ENCODE measurements around the gene RAPGEF2. TPM values are rescaled to one million over a fixed set of nuclear protein-coding genes. Genes with fewer than 3 reads are reported as not detected.

The RAPGEF2 gene
- total and polyA plus RNA-seq, 9 of the 15 experiments (the other 6 are each of a cell fraction or from before 2014, with no cell fraction given) = 3.1 to 32.6 (median 23.1) TPM

DNA sequence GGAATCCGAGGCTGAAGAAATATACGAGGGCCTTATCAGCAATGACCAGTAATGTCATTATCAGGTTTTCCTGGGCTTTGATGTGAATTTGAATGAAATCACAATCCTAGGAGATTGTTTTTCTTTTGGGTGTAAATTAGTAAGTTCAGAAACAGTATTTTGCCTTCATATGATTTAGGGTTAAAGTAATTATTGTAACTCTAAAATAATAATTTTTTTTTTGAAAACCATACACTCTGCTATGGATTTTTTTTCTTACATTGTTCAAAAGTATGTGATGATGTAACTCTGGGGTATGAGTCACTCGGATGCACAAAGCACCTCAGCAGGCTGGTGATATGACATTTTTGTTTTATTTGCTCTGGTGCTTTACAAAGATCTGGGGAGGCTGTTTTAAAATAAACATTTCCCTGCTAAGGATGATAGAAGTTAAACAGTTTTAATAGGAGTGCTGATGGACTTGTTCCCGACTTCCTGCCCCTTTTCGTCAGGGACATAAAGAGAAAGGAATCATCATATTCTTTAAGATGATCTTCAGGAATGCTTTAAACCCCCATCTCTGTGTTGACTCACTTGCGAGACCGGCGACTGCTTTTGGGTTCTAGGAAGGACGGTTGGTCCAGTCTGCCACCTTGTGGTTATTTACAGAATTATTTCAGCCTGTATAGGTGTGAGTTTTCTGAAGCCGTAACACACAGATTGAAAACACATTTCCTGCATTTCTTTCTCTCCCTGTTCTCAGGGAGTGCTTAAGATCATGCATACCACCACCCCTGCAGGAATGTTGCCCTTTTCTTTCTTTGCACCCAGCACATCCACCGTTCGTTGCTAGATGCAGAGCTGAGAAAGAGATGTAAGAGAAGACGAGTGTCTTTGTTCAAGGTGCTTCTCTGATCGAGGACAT is 72.5 kb downstream of the RAPGEF2 start (continued):
- TF ChIP-seq, protein P1, sequence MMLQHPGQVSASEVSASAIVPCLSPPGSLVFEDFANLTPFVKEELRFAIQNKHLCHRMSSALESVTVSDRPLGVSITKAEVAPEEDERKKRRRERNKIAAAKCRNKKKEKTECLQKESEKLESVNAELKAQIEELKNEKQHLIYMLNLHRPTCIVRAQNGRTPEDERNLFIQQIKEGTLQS (IDR thresholded peaks at IDR 0.05) = peak; percentile 98
- TF ChIP-seq, protein P1 (CRISPR knock-in tag; conservative IDR thresholded peaks at IDR 0.05) = no peak
- TF ChIP-seq SRF (CRISPR knock-in tag; IDR thresholded peaks at IDR 0.05) (no peak), FOXJ2 (tag; IDR thresholded peaks at IDR 0.05) (peak; percentile 73), DNMT1 (IDR thresholded peaks at IDR 0.05) (no peak), SIX5 (IDR thresholded peaks at IDR 0.05; ENCODE audit: borderline replicate concordance in 1 of 2, insufficient read depth in 1 of 2, low read depth in 1 of 2, low read length in 2 of 2) (no peak), POLR2AphosphoS5 (IDR thresholded peaks at IDR 0.05; ENCODE audit: control insufficient read depth, insufficient read depth, low read depth, low read length) (no peak), GABPB2 (CRISPR knock-in tag; conservative IDR thresholded peaks at IDR 0.05) (no peak), TCF3 (CRISPR knock-in tag; IDR thresholded peaks at IDR 0.05) (peak; percentile 40), PML (IDR thresholded peaks at IDR 0.05; ENCODE audit: low read length) (no peak), FOS (IDR thresholded peaks at IDR 0.05; ENCODE audit: extremely low read depth, insufficient read length) (peak; percentile 8), RBM17 (IDR thresholded peaks at IDR 0.05; ENCODE audit: borderline replicate concordance, low read depth, low read length) (no peak), SMC3 (conservative IDR thresholded peaks at IDR 0.05; ENCODE audit: insufficient read depth, low read depth, low read length) (peak; percentile 92), SIN3B (IDR thresholded peaks at IDR 0.05; ENCODE audit: low read depth) (no peak)
- TF ChIP-seq, protein P2, sequence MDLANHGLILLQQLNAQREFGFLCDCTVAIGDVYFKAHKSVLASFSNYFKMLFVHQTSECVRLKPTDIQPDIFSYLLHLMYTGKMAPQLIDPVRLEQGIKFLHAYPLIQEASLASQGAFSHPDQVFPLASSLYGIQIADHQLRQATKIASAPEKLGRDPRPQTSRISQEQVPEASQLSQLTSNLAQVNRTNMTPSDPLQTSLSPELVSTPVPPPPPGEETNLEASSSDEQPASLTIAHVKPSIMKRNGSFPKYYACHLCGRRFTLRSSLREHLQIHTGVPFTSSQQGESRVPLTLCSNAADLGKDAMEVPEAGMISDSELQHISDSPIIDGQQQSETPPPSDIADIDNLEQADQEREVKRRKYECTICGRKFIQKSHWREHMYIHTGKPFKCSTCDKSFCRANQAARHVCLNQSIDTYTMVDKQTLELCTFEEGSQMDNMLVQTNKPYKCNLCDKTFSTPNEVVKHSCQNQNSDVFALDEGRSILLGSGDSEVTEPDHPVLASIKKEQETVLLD (IDR thresholded peaks at IDR 0.05) = no peak
- TF ChIP-seq, protein P3, sequence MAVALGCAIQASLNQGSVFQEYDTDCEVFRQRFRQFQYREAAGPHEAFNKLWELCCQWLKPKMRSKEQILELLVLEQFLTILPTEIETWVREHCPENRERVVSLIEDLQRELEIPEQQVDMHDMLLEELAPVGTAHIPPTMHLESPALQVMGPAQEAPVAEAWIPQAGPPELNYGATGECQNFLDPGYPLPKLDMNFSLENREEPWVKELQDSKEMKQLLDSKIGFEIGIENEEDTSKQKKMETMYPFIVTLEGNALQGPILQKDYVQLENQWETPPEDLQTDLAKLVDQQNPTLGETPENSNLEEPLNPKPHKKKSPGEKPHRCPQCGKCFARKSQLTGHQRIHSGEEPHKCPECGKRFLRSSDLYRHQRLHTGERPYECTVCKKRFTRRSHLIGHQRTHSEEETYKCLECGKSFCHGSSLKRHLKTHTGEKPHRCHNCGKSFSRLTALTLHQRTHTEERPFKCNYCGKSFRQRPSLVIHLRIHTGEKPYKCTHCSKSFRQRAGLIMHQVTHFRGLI (CRISPR knock-in tag; IDR thresholded peaks at IDR 0.05) = no peak
